ENCODE data around the gene ALDH1L1.

ALDH1L1 gene

DNA sequence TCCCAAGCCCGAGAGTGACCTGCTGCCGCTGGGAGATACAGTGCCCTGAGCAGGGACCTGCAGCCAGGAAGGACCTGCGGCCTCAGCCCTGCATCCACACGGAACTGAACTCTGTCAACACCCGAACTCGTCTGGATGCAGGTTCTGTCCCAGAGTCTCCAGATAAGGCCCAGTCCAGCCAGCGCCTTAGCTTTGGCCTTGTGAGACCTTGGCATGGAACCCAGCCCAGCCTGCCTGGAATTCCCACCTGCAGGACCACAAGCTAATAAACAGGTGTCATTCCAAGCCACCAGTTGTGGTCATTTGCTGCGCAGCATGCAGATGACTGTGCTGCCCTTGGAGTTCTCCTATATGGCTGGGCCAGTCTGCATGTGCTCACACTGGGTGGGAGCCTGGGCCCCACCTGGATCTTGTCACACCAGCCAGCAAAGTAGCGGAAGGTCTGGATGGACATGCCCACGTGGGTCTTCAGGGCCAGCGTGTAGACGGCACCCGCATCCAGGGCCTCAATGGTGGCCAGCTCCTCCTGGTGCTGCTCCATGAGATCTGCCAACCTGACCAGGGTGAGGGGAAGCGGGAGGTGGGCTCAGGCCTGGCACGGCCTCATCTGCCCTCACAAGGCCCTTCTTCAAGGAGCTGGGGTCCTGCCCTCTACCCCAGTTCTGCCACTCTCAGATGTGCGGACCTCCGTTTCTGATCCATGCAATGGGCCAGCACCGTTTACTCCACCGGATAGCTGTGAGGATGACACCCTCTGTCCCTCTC is 49.2 kb downstream of the ALDH1L1 start:
- 95% methylated on average over 19 of the region's 19 CpGs for WGBS
- H3K27ac ChIP-seq (ENCODE audit: low read depth, low read length): no peak overlapping the region
- no peaks in the 10 kb centered on the region for H3K36me3 ChIP-seq (ENCODE audit: insufficient read depth, low read length)
- no peaks in the 10 kb centered on the region for H3K9me3 ChIP-seq (ENCODE audit: insufficient read depth, low read depth, low read length)
- no peak overlapping the region for H3K4me3 ChIP-seq (ENCODE audit: low read length)
- peaks cover 7% of the 10 kb centered on the region; the same call in 1 of the 2 replicates for H3K27me3 ChIP-seq (ENCODE audit: insufficient read depth, low read length)
- no peak overlapping the region for H3K9ac ChIP-seq (ENCODE audit: low read depth, low read length)
- H3K4me1 ChIP-seq (ENCODE audit: insufficient read depth, low read length): 0 out of 2 replicates have a peak, but pooled peaks cover 5% of the 10 kb centered on the region

GRCh38 chr3:126130081-126130855 is 50.1 kb downstream of the ALDH1L1 start:
- 93% methylated on average over 15 of the region's 15 CpGs for WGBS
- Histone ChIP-seq H3K4me1 (ENCODE audit: insufficient read depth, low read length) (0 out of 2 replicates have a peak, but pooled peaks cover 5% of the 10 kb centered on the region), H3K9me3 (ENCODE audit: insufficient read depth, low read depth, low read length) (no peaks in the 10 kb centered on the region), H3K9ac (ENCODE audit: low read depth, low read length) (no peak overlapping the region), H3K27me3 (ENCODE audit: insufficient read depth, low read length) (peaks cover 7% of the 10 kb centered on the region; the same call in 1 of the 2 replicates), H3K27ac (ENCODE audit: low read depth, low read length) (no peak overlapping the region), H3K4me3 (ENCODE audit: low read length) (no peak overlapping the region), H3K36me3 (ENCODE audit: insufficient read depth, low read length) (no peaks in the 10 kb centered on the region)

DNA sequence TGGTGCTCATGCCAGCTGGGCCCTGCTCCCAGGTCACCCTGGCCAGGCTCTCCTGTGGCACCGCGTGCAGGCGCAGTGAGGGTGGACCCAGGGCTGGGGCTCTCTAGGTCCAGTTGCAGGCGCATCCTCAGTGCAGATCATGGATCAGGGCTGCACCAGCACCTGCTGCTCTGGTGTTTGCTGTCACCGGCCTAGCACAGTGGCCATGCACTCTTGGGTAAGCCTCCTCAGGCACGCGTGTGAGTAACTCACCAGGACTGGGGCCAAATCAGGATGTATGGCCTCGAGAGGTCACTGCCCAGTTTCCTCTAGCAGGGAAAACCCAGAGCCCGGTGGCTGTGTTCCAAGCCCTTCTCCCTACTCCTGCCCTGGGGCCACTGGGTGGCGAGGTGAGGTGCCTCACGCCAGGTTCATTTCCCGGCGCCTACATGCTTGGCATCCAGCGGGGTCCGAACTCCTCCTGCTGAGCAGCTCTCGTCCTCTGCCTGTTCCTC is 50.9 kb downstream of the ALDH1L1 start:
- no peak overlapping the region for H3K9ac ChIP-seq (ENCODE audit: low read depth, low read length)
- no peaks in the 10 kb centered on the region for H3K9me3 ChIP-seq (ENCODE audit: insufficient read depth, low read depth, low read length)
- no peak overlapping the region for H3K27ac ChIP-seq (ENCODE audit: low read depth, low read length)
- 0 out of 2 replicates have a peak, but pooled peaks cover 5% of the 10 kb centered on the region for H3K4me1 ChIP-seq (ENCODE audit: insufficient read depth, low read length)
- WGBS: 92% methylated on average over 16 of the region's 16 CpGs
- no peak overlapping the region for H3K4me3 ChIP-seq (ENCODE audit: low read length)
- H3K36me3 ChIP-seq (ENCODE audit: insufficient read depth, low read length): no peaks in the 10 kb centered on the region
- H3K27me3 ChIP-seq (ENCODE audit: insufficient read depth, low read length): peaks cover 3% of the 10 kb centered on the region; the same call in 1 of the 2 replicates

DNA sequence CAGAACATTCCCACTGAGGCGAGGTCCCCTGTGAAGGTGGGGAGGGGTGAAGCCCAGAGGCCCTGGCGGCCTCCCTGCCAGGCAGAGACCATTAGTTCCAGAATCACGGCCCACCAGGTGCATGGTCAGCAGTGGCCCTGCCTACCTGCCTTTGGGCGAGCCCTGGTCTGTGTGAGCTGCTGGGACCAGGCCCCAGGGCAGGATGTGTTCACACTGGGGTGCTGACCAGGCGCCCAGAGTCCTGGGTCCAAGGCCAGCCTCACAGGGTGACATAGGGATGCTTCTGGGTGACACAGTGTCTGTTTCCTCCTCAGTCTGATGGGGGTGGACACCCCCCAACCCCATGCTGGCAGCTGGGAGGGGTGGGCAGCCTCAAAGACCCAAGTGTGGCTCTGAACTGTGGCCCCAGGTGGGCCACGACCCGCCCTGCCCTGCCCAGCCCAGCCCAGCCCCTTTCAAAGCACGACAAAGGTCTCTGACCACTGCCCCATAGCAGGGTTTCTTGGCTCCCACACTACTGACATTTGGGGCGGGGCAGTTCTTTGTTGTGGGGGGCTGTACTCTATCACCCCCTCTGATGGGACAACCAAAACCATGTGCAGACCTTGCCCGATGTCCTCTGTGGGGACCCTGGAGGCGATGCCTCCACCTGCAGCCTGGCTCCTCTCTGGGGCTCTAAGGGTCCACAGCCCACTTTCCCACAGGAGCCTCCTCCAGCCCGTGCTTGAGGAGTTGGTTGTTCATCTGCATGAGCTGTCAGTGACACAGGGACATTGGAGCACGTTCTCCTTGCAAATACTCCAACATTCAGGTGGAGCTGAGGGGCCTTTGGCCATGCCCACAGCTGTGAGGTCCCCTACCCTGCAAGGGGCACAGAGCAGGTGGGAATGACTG is 51.6 kb downstream of the ALDH1L1 start:
- Histone ChIP-seq H3K4me1 (ENCODE audit: insufficient read depth, low read length) (peaks cover 9% of the 10 kb centered on the region; the same call in 1 of the 2 replicates), H3K9ac (ENCODE audit: low read depth, low read length) (no peak overlapping the region), H3K27ac (ENCODE audit: low read depth, low read length) (no peak overlapping the region), H3K4me3 (ENCODE audit: low read length) (no peak overlapping the region), H3K9me3 (ENCODE audit: insufficient read depth, low read depth, low read length) (no peaks in the 10 kb centered on the region), H3K27me3 (ENCODE audit: insufficient read depth, low read length) (no peaks in the 10 kb centered on the region; the same call in 1 of the 2 replicates), H3K36me3 (ENCODE audit: insufficient read depth, low read length) (no peaks in the 10 kb centered on the region)
- WGBS: 90% methylated on average over 13 of the region's 13 CpGs

GRCh38 chr3:126127904-126128303 is 52.5 kb downstream of the ALDH1L1 start:
- H3K36me3 ChIP-seq (ENCODE audit: insufficient read depth, low read length): no peaks in the 10 kb centered on the region
- 93% methylated on average over 7 of the region's 7 CpGs for WGBS

GRCh38 chr3:126127452-126127851 is 52.9 kb downstream of the ALDH1L1 start:
- Histone ChIP-seq H3K27ac (ENCODE audit: low read depth, low read length) (no peak overlapping the region), H3K9me3 (ENCODE audit: insufficient read depth, low read depth, low read length) (no peaks in the 10 kb centered on the region), H3K36me3 (ENCODE audit: insufficient read depth, low read length) (no peaks in the 10 kb centered on the region), H3K9ac (ENCODE audit: low read depth, low read length) (no peak overlapping the region), H3K27me3 (ENCODE audit: insufficient read depth, low read length) (no peaks in the 10 kb centered on the region; the same call in 1 of the 2 replicates), H3K4me3 (ENCODE audit: low read length) (no peak overlapping the region), H3K4me1 (ENCODE audit: insufficient read depth, low read length) (peaks cover 10% of the 10 kb centered on the region; the same call in 1 of the 2 replicates)
- 93% methylated on average over 10 of the region's 10 CpGs for WGBS

More at GRCh38 chr3:126127904-126128303, 52.5 kb downstream of the ALDH1L1 start:
- no peaks in the 10 kb centered on the region for H3K9me3 ChIP-seq (ENCODE audit: insufficient read depth, low read depth, low read length)
- H3K4me3 ChIP-seq (ENCODE audit: low read length): no peak overlapping the region
- no peak overlapping the region for H3K9ac ChIP-seq (ENCODE audit: low read depth, low read length)
- no peak overlapping the region for H3K27ac ChIP-seq (ENCODE audit: low read depth, low read length)
- H3K4me1 ChIP-seq (ENCODE audit: insufficient read depth, low read length): peaks cover 13% of the 10 kb centered on the region; the same call in 1 of the 2 replicates
- H3K27me3 ChIP-seq (ENCODE audit: insufficient read depth, low read length): no peaks in the 10 kb centered on the region; the same call in 1 of the 2 replicates

GRCh38 chr3:126126811-126127431 is 53.5 kb downstream of the ALDH1L1 start:
- WGBS: 89% methylated on average over 10 of the region's 10 CpGs
- H3K9me3 ChIP-seq (ENCODE audit: insufficient read depth, low read depth, low read length): no peaks in the 10 kb centered on the region
- no peak overlapping the region for H3K9ac ChIP-seq (ENCODE audit: low read depth, low read length)
- H3K4me1 ChIP-seq (ENCODE audit: insufficient read depth, low read length): peaks cover 8% of the 10 kb centered on the region; the same call in 1 of the 2 replicates
- H3K4me3 ChIP-seq (ENCODE audit: low read length): no peak overlapping the region
- no peaks in the 10 kb centered on the region; the same call in 1 of the 2 replicates for H3K27me3 ChIP-seq (ENCODE audit: insufficient read depth, low read length)
- H3K36me3 ChIP-seq (ENCODE audit: insufficient read depth, low read length): no peaks in the 10 kb centered on the region
- H3K27ac ChIP-seq (ENCODE audit: low read depth, low read length): no peak overlapping the region

DNA sequence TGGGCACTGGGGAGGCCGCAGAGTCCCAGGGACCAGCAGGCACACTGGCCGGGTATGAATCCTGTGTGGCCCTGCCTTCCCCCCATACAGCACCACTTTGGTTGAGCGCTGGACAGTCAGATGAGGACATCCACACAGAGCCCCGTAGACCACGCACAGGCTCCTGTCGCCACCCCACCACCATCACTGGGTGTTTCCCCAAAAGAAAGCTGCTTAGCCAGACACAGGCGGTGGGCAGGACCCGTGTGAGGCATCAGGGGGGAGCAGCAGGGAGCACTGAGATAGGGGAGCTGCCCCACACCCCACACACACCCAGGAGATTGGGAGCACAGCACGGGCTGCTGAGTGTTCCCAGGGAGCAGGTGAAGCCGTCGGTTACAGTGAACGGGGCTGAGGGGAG is 54.1 kb downstream of the ALDH1L1 start:
- Histone ChIP-seq H3K4me3 (ENCODE audit: low read length) (no peak overlapping the region), H3K9ac (ENCODE audit: low read depth, low read length) (no peak overlapping the region), H3K36me3 (ENCODE audit: insufficient read depth, low read length) (no peaks in the 10 kb centered on the region), H3K9me3 (ENCODE audit: insufficient read depth, low read depth, low read length) (no peaks in the 10 kb centered on the region), H3K4me1 (ENCODE audit: insufficient read depth, low read length) (peaks cover 8% of the 10 kb centered on the region; the same call in 1 of the 2 replicates), H3K27ac (ENCODE audit: low read depth, low read length) (no peak overlapping the region), H3K27me3 (ENCODE audit: insufficient read depth, low read length) (no peaks in the 10 kb centered on the region; the same call in 1 of the 2 replicates)
- 89% methylated on average over 12 of the region's 12 CpGs for WGBS

DNA sequence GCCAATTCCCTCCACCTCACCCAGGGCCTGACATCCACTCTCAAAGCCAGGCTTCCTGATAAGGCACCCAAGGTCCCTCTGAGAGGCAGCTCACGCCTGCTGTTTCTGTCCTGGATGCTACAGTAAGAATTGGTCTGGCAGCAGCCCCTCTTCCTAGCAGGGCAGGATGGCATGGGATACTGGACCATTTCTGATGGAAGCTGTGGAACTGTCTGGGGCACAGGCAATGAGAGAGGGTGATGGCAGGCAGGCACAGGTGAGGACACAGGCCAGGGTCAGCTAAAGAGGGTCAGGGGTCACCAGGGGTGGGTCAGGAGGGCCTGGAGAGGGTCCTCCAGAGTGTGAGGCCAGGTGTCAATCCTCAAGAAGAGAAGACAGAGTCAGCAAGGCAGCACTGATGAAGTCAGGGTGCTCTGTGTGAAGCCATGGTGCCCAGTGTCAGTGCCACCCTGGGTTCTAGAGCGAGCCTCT is 54.6 kb downstream of the ALDH1L1 start:
- no peaks in the 10 kb centered on the region for H3K9me3 ChIP-seq (ENCODE audit: insufficient read depth, low read depth, low read length)

GRCh38 chr3:126125341-126125740 is 55.0 kb downstream of the ALDH1L1 start:
- Histone ChIP-seq H3K4me1 (ENCODE audit: insufficient read depth, low read length) (peaks cover 8% of the 10 kb centered on the region; the same call in 1 of the 2 replicates), H3K4me3 (ENCODE audit: low read length) (no peak overlapping the region), H3K27ac (ENCODE audit: low read depth, low read length) (no peak overlapping the region), H3K9ac (ENCODE audit: low read depth, low read length) (no peak overlapping the region), H3K27me3 (ENCODE audit: insufficient read depth, low read length) (no peaks in the 10 kb centered on the region; the same call in 1 of the 2 replicates), H3K9me3 (ENCODE audit: insufficient read depth, low read depth, low read length) (no peaks in the 10 kb centered on the region), H3K36me3 (ENCODE audit: insufficient read depth, low read length) (no peaks in the 10 kb centered on the region)
- 92% methylated on average over 5 of the region's 5 CpGs for WGBS

More for the DNA sequence above, 54.6 kb downstream of the ALDH1L1 start:
- 98% methylated on average over 2 of the region's 2 CpGs for WGBS
- no peak overlapping the region for H3K27ac ChIP-seq (ENCODE audit: low read depth, low read length)
- H3K36me3 ChIP-seq (ENCODE audit: insufficient read depth, low read length): no peaks in the 10 kb centered on the region
- H3K9ac ChIP-seq (ENCODE audit: low read depth, low read length): no peak overlapping the region
- no peaks in the 10 kb centered on the region; the same call in 1 of the 2 replicates for H3K27me3 ChIP-seq (ENCODE audit: insufficient read depth, low read length)
- H3K4me1 ChIP-seq (ENCODE audit: insufficient read depth, low read length): peaks cover 8% of the 10 kb centered on the region; the same call in 1 of the 2 replicates
- no peak overlapping the region for H3K4me3 ChIP-seq (ENCODE audit: low read length)

All from HUES64 (cell line).